WTC11 (cell line): ENCODE results near the gene SHANK3. TPM values are rescaled to one million over a fixed set of nuclear protein-coding genes. Genes with fewer than 3 reads are reported as not detected.

Experiments used
- ATAC-seq: fragments of 200-7000 bp; cut with Tn5 transposase; 2 replicates; pipeline ENCODE4 v1.10.0; 2021; ENCODE audit warnings: mild to moderate bottlenecking, moderate library complexity
- CTCF ChIA-PET: fragments of 300-600 bp; sonication (Branson Sonifier 250); formaldehyde crosslinking; loops from one replicate; lab custom pipeline; 2021; ENCODE audit warnings: antibody characterized with exemption; lab: Charles Lee
- POLR2A ChIA-PET: fragments of 350-600 bp; sonication (Branson Sonifier 250); formaldehyde crosslinking; loops from one replicate; lab custom pipeline; 2021; ENCODE audit warnings: antibody characterized with exemption; lab: Charles Lee
- DNase-seq: peaks from one replicate; pipeline ENCODE4 v3.0.0; 2021; ENCODE audit warnings: low spot score
- H3K27ac Mint-ChIP-seq: 2 replicates; pipeline ENCODE4 v1.8.0; 2021; ENCODE audit warnings: mixed read lengths
- H3K27me3 Mint-ChIP-seq: 2 replicates; pipeline ENCODE4 v1.8.0; 2021; ENCODE audit warnings: low read depth, mild to moderate bottlenecking, moderate library complexity, mixed read lengths
- H3K36me3 Mint-ChIP-seq: 2 replicates; pipeline ENCODE4 v1.8.0; 2021; ENCODE audit warnings: mixed read lengths
- H3K4me1 Mint-ChIP-seq: 2 replicates; pipeline ENCODE4 v1.8.0; 2022; ENCODE audit warnings: mixed read lengths
- H3K4me3 Mint-ChIP-seq: 2 replicates; pipeline ENCODE4 v1.8.0; 2021; ENCODE audit warnings: mild to moderate bottlenecking, moderate library complexity, mixed read lengths
- H3K9me3 Mint-ChIP-seq: 2 replicates; pipeline ENCODE4 v1.8.0; 2021; ENCODE audit warnings: mixed read lengths
- CREB1 ChIP-seq: sonication (generic); formaldehyde crosslinking; IDR thresholded peaks from 2 replicates; pipeline ENCODE4 v1.8.0; 2023; ENCODE audit warnings: mild to moderate bottlenecking, missing genetic modification reagents
- ESRRA ChIP-seq: sonication (generic); formaldehyde crosslinking; IDR thresholded peaks from 2 replicates; pipeline ENCODE4 v1.8.1; 2022; ENCODE audit warnings: mild to moderate bottlenecking, missing genetic modification reagents, borderline replicate concordance
- FOXJ3 ChIP-seq: sonication (generic); formaldehyde crosslinking; IDR thresholded peaks from 2 replicates; pipeline ENCODE4 v1.9.0; 2021; ENCODE audit warnings: missing genetic modification reagents, mild to moderate bottlenecking, borderline replicate concordance
- GRHL2 ChIP-seq: fragments of 250-450 bp; sonication (Bioruptor Pico); IDR thresholded peaks from 2 replicates; pipeline ENCODE4 v1.8.0; 2022; ENCODE audit warnings: mild to moderate bottlenecking, moderate library complexity; ENCODE audit not compliant: insufficient replicate concordance, severe bottlenecking
- GTF2I ChIP-seq: fragments of 250-450 bp; sonication (Bioruptor Pico); conservative IDR thresholded peaks from 2 replicates; pipeline ENCODE4 v1.4.0; 2021; ENCODE audit warnings: mild to moderate bottlenecking
- total RNA-seq: library from RNA; stranded (reverse); gene quantifications from 3 replicates; pipeline ENCODE4 v1.2.3, GENCODE V29; 2021
- TF ChIP-seq, protein P1 (sequence below): sonication (generic); formaldehyde crosslinking; conservative IDR thresholded peaks from 2 replicates; pipeline ENCODE4 v1.8.1; 2023; ENCODE audit warnings: mild to moderate bottlenecking, low read depth, missing genetic modification reagents, moderate library complexity
- TF ChIP-seq, protein P2 (sequence below): fragments of 250-450 bp; sonication (Bioruptor Pico); IDR thresholded peaks from 2 replicates; pipeline ENCODE4 v1.9.0; 2021; ENCODE audit warnings: moderate library complexity, mild to moderate bottlenecking, inconsistent platforms, borderline replicate concordance
- TF ChIP-seq, protein P3 (sequence below): sonication (generic); formaldehyde crosslinking; IDR thresholded peaks from 2 replicates; pipeline ENCODE4 v1.8.0; 2022; ENCODE audit warnings: mild to moderate bottlenecking, missing genetic modification reagents
- TF ChIP-seq, protein P4 (sequence below): fragments of 250-450 bp; sonication (Bioruptor Pico); IDR thresholded peaks from 2 replicates; pipeline ENCODE4 v1.9.0; 2021; ENCODE audit warnings: mild to moderate bottlenecking, borderline replicate concordance
- TF ChIP-seq, protein P5 (sequence below): sonication (generic); formaldehyde crosslinking; IDR thresholded peaks from 2 replicates; pipeline ENCODE4 v1.8.0; 2022; ENCODE audit warnings: missing genetic modification reagents
- TF ChIP-seq, protein P6 (sequence below): sonication (generic); formaldehyde crosslinking; IDR thresholded peaks from 2 replicates; pipeline ENCODE4 v1.8.0; 2022; ENCODE audit warnings: mild to moderate bottlenecking, missing genetic modification reagents
- TF ChIP-seq, protein P7 (sequence below): fragments of 250-450 bp; sonication (Bioruptor Pico); IDR thresholded peaks from 2 replicates; pipeline ENCODE4 v2.1.2; 2022; ENCODE audit warnings: mild to moderate bottlenecking, moderate library complexity
- TF ChIP-seq, protein P8 (sequence below): sonication (generic); formaldehyde crosslinking; IDR thresholded peaks from 2 replicates; pipeline ENCODE4 v1.8.1; 2022; ENCODE audit warnings: missing genetic modification reagents, borderline replicate concordance

The SHANK3 gene
- total RNA-seq, 1 experiment from 2014 or later: 9.6 TPM

DNA sequence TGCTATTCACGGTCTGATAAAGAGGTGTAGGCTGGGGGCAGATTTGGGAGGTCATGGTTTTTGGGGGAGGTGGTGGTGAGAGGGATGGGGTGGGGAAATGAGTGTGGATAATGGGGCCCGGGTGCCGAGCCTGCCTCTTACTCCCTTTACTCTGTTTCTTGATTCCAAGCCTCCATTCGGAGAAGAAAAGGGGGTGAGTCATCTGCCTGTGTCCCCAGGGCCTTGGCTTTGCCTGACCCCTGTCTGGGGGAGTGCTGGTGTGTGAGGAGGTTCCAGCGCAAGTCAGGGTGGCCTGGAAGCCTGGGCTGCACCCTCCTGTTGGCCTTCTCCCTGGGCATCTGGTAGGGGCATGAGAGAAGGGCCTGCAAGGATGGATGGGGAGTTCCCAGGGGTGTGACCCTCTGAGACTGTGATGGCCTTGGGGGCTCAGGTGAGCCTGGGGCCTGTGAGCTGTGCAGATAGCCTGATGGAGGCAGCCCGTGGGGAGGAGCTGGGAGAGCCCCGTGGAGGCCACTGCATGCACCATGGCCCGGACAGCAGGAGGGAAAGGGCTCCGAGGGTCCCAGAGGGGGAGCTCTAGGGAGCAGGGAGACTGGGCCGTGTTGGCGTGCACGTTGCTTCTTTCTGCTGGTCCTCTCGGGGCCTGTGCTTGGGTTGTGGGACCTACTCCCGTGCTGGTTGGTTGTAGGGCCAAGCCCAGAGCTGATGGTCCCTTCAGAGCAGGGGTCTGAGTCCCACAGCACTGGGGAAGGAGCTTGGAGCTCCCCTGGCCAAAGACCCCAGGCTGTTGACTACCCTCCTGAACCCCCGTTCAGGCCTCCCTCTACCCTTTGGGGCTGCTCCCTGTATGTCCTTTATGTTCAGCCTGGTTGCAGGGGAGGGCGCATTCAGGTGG is 39.1 kb downstream of the SHANK3 start:
- DNase-seq (no peak), ATAC-seq (no peak)
- H3K4me3 Mint-ChIP-seq: no peak overlapping the region
- CTCF ChIA-PET: interaction anchor here (0.5 kb wide), 1 partner anchor 42 kb away, joined by 4 read pairs; no protein-coding TSS in a partner anchor
- H3K4me1 Mint-ChIP-seq: no peaks in the 10 kb centered on the region
- no peaks in the 10 kb centered on the region for H3K36me3 Mint-ChIP-seq
- POLR2A ChIA-PET: no interaction called here
- H3K27ac Mint-ChIP-seq: no peak overlapping the region
- TF ChIP-seq, protein P1, sequence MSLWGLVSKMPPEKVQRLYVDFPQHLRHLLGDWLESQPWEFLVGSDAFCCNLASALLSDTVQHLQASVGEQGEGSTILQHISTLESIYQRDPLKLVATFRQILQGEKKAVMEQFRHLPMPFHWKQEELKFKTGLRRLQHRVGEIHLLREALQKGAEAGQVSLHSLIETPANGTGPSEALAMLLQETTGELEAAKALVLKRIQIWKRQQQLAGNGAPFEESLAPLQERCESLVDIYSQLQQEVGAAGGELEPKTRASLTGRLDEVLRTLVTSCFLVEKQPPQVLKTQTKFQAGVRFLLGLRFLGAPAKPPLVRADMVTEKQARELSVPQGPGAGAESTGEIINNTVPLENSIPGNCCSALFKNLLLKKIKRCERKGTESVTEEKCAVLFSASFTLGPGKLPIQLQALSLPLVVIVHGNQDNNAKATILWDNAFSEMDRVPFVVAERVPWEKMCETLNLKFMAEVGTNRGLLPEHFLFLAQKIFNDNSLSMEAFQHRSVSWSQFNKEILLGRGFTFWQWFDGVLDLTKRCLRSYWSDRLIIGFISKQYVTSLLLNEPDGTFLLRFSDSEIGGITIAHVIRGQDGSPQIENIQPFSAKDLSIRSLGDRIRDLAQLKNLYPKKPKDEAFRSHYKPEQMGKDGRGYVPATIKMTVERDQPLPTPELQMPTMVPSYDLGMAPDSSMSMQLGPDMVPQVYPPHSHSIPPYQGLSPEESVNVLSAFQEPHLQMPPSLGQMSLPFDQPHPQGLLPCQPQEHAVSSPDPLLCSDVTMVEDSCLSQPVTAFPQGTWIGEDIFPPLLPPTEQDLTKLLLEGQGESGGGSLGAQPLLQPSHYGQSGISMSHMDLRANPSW (CRISPR knock-in tag): no peak
- TF ChIP-seq, protein P2, sequence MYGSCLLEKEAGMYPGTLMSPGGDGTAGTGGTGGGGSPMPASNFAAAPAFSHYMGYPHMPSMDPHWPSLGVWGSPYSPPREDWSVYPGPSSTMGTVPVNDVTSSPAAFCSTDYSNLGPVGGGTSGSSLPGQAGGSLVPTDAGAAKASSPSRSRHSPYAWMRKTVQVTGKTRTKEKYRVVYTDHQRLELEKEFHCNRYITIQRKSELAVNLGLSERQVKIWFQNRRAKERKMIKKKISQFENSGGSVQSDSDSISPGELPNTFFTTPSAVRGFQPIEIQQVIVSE (CRISPR knock-in tag): no peak
- TF ChIP-seq, protein P3, sequence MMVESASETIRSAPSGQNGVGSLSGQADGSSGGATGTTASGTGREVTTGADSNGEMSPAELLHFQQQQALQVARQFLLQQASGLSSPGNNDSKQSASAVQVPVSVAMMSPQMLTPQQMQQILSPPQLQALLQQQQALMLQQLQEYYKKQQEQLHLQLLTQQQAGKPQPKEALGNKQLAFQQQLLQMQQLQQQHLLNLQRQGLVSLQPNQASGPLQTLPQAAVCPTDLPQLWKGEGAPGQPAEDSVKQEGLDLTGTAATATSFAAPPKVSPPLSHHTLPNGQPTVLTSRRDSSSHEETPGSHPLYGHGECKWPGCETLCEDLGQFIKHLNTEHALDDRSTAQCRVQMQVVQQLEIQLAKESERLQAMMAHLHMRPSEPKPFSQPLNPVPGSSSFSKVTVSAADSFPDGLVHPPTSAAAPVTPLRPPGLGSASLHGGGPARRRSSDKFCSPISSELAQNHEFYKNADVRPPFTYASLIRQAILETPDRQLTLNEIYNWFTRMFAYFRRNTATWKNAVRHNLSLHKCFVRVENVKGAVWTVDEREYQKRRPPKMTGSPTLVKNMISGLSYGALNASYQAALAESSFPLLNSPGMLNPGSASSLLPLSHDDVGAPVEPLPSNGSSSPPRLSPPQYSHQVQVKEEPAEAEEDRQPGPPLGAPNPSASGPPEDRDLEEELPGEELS (CRISPR knock-in tag): no peak
- TF ChIP-seq, protein P4, sequence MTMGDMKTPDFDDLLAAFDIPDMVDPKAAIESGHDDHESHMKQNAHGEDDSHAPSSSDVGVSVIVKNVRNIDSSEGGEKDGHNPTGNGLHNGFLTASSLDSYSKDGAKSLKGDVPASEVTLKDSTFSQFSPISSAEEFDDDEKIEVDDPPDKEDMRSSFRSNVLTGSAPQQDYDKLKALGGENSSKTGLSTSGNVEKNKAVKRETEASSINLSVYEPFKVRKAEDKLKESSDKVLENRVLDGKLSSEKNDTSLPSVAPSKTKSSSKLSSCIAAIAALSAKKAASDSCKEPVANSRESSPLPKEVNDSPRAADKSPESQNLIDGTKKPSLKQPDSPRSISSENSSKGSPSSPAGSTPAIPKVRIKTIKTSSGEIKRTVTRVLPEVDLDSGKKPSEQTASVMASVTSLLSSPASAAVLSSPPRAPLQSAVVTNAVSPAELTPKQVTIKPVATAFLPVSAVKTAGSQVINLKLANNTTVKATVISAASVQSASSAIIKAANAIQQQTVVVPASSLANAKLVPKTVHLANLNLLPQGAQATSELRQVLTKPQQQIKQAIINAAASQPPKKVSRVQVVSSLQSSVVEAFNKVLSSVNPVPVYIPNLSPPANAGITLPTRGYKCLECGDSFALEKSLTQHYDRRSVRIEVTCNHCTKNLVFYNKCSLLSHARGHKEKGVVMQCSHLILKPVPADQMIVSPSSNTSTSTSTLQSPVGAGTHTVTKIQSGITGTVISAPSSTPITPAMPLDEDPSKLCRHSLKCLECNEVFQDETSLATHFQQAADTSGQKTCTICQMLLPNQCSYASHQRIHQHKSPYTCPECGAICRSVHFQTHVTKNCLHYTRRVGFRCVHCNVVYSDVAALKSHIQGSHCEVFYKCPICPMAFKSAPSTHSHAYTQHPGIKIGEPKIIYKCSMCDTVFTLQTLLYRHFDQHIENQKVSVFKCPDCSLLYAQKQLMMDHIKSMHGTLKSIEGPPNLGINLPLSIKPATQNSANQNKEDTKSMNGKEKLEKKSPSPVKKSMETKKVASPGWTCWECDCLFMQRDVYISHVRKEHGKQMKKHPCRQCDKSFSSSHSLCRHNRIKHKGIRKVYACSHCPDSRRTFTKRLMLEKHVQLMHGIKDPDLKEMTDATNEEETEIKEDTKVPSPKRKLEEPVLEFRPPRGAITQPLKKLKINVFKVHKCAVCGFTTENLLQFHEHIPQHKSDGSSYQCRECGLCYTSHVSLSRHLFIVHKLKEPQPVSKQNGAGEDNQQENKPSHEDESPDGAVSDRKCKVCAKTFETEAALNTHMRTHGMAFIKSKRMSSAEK (CRISPR knock-in tag): no peak
- TF ChIP-seq, protein P5, sequence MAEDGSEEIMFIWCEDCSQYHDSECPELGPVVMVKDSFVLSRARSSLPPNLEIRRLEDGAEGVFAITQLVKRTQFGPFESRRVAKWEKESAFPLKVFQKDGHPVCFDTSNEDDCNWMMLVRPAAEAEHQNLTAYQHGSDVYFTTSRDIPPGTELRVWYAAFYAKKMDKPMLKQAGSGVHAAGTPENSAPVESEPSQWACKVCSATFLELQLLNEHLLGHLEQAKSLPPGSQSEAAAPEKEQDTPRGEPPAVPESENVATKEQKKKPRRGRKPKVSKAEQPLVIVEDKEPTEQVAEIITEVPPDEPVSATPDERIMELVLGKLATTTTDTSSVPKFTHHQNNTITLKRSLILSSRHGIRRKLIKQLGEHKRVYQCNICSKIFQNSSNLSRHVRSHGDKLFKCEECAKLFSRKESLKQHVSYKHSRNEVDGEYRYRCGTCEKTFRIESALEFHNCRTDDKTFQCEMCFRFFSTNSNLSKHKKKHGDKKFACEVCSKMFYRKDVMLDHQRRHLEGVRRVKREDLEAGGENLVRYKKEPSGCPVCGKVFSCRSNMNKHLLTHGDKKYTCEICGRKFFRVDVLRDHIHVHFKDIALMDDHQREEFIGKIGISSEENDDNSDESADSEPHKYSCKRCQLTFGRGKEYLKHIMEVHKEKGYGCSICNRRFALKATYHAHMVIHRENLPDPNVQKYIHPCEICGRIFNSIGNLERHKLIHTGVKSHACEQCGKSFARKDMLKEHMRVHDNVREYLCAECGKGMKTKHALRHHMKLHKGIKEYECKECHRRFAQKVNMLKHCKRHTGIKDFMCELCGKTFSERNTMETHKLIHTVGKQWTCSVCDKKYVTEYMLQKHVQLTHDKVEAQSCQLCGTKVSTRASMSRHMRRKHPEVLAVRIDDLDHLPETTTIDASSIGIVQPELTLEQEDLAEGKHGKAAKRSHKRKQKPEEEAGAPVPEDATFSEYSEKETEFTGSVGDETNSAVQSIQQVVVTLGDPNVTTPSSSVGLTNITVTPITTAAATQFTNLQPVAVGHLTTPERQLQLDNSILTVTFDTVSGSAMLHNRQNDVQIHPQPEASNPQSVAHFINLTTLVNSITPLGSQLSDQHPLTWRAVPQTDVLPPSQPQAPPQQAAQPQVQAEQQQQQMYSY (CRISPR knock-in tag): no peak
- no peak for TF ChIP-seq CREB1
- TF ChIP-seq ESRRA: no peak
- TF ChIP-seq, protein P6, sequence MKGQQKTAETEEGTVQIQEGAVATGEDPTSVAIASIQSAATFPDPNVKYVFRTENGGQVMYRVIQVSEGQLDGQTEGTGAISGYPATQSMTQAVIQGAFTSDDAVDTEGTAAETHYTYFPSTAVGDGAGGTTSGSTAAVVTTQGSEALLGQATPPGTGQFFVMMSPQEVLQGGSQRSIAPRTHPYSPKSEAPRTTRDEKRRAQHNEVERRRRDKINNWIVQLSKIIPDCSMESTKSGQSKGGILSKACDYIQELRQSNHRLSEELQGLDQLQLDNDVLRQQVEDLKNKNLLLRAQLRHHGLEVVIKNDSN: no peak
- no peak for TF ChIP-seq GRHL2
- no peak for TF ChIP-seq GTF2I (CRISPR knock-in tag)
- TF ChIP-seq, protein P7, sequence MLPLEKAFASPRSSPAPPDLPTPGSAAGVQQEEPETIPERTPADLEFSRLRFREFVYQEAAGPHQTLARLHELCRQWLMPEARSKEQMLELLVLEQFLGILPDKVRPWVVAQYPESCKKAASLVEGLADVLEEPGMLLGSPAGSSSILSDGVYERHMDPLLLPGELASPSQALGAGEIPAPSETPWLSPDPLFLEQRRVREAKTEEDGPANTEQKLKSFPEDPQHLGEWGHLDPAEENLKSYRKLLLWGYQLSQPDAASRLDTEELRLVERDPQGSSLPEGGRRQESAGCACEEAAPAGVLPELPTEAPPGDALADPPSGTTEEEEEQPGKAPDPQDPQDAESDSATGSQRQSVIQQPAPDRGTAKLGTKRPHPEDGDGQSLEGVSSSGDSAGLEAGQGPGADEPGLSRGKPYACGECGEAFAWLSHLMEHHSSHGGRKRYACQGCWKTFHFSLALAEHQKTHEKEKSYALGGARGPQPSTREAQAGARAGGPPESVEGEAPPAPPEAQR (CRISPR knock-in tag): no peak
- TF ChIP-seq, protein P8, sequence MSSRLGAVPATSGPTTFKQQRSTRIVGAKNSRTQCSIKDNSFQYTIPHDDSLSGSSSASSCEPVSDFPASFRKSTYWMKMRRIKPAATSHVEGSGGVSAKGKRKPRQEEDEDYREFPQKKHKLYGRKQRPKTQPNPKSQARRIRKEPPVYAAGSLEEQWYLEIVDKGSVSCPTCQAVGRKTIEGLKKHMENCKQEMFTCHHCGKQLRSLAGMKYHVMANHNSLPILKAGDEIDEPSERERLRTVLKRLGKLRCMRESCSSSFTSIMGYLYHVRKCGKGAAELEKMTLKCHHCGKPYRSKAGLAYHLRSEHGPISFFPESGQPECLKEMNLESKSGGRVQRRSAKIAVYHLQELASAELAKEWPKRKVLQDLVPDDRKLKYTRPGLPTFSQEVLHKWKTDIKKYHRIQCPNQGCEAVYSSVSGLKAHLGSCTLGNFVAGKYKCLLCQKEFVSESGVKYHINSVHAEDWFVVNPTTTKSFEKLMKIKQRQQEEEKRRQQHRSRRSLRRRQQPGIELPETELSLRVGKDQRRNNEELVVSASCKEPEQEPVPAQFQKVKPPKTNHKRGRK (CRISPR knock-in tag): no peak
- TF ChIP-seq FOXJ3 (CRISPR knock-in tag): no peak
- H3K9me3 Mint-ChIP-seq: no peaks in the 10 kb centered on the region
- H3K27me3 Mint-ChIP-seq: peaks cover 4% of the 10 kb centered on the region; the same call in 1 of the 2 replicates
